Suppressor macrophage (primary cell): Measurements from ENCODE around the gene MARCHF2.
A peak's percentile ranks its signal among the peaks of the same experiment; 100 is the strongest.

Experiments used
- DNase-seq, 4 experiments: peaks; one replicate each; pipeline ENCODE4 v3.0.0-alpha.2; 2020 to 2022

Gene MARCHF2

DNA sequence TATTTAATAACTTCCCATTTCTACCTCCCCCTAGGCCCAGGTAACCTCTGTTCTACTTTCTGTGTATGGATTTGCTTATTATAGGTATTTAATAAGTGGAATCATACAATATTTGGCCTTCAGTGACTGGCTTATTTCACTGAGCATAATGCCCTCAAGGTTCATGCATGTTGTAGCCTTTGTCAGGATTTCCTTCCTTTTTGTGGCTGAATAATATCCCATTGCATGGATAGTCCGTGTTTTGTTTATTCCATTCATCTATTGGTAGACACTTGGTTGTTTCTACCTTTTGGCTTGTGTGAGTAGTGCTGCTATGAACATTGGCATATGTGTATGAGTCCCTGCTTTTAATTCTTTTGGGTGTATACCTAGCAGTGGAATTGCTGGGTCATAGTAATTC lies 41.1 kb downstream of the MARCHF2 start:
- no peak for DNase-seq

DNA sequence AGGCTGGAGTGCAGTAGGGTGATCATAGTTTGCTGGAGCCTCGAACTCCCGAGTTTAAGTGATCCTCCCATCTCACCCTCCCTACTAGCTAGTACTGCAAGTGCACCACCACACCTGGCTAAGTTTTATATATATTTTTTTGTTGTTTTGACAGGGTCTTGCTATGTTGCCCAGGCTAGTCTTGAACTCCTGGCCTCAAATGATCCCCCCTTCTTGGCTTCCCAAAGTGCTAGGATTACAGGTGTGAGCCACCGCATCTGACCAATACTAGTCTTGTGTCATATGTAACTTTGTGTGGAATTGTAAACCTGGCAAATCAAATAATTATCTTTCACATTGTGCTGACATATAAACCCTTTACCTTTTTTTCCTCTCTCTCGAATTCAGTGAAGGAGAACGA lies 41.9 kb downstream of the MARCHF2 start:
- no peak for DNase-seq

DNA sequence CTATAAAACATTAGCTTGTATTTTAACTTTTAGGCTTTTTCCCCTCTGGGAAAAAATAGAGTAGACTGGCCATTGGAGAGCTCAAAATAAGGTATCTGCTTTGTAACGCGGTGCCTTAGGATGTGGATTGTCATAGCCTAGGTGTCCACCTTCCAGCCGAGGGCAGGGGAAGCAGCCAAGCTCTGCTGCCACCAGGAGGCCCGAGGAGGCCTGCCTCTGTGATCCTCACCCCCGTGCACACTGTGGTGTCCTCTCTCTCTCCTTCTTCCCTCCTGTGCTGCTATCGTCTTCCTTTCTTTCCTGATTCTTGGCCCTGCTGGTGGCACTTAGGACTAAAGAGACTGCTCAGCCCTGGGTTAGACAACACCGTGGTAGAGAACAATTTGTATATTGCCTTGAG lies 43.0 kb downstream of the MARCHF2 start:
- no peak for DNase-seq

DNA sequence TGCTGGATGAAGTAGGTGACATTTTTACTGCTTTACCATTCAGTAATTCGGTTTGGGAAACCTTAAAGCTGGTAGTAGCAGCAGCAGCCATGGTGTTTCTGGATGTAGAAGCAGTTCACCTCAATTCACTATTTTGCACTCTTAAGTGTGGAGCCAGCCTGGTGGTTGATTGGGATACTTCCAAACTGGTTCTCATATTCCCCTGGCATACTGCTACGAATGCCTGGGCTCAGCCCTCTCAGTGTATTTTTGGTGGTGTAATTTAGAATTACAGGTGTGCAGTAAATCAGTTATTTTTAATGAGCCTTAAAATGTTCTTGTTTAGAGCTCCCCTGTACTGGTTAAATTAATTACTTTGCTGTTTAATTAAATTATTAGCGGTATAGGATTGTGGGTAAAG lies 44.1 kb downstream of the MARCHF2 start:
- DNase-seq: no peak

DNA sequence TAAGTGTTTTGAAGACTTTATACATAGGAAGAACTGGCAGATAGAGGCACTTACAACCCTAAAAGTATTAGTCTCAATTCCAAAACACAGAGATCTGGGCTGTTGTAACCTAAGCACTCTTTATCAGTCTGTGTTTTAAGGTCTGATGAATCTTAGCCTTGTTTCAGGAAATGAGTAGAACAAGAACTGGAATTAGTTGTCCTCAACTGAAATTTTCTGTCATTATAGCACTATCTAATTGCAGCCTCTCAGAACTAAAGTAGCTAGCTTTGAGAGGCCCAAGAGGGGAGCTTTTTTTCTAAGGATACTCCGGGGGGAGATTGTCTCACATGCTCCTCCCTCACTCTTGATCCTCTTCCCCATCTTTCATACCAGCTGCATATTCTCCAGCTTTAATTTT lies 44.7 kb downstream of the MARCHF2 start:
- no peak for DNase-seq

DNA sequence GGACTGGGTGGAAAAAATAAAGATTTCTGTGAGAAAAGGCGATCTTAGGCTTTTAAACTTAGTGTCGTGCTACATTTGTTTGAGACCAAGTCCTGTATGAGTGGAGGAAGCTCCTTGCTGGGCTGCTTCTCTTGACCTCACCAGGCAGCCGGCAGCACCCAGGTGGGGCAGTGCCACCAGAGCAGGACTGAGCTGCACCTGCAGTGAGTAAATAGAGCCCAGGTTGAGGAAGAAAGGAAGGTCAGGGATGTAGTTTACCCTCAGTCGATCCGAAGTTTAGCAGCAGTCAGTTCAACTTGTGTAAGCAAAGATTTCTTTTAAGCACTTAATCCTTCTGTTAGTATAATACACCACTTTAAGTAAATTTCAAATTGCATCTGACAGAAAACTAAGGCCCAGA lies 45.3 kb downstream of the MARCHF2 start:
- DNase-seq: no peak

DNA sequence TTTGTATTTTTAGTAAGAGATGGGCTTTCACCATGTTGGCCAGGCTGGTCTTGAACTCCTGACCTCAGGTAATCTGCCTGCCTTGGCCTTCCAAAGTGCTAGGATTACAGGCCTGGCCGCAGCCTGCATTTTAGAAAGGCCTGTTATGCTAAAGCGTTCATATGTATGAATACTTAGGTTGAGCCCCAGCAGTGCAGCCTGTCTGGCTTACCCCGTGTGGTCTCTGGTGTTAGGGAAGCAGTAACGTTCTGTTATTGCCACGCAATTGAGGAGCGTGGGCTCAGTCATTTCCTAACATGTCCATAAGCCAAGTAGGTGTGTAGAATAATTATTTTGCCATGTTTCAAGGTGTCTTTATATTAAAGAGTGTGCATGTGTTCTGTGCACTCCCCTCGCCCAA lies 46.0 kb downstream of the MARCHF2 start:
- no peak for DNase-seq

DNA sequence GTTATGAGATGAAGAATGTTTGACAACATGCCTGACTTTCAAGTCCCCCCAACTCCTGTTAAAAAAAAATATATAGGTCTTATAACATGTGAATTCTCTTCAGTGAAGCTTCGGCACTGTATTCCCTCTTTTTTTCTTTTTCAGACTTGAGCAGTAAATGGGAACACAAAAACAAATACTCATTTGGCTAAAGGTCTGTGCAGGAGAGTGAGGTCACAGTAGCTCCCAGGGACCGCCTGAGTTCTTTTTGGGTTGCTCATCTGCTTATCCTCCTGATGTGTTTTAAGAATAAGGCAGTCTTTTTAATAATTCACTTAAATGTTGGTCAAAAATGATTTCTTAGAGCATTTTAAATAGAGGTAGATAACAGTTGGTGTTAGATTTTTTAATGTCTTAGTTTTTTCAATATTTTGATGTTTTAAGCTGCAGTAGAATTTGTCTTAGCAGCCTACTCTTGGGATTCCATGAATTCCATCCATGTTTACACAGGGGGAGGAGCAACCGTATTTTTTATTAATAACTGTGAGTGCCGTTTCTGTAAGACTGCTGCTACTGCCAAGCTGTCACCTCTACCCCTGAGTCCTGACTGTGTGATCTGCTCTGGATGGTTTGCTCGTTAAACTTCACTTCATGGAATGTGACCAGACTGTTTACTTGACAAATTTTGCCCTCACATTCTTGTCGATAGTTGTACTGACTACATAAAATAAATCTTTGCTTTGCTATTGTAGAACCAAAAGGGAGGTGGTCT lies 46.6 kb downstream of the MARCHF2 start:
- no peak for DNase-seq

DNA sequence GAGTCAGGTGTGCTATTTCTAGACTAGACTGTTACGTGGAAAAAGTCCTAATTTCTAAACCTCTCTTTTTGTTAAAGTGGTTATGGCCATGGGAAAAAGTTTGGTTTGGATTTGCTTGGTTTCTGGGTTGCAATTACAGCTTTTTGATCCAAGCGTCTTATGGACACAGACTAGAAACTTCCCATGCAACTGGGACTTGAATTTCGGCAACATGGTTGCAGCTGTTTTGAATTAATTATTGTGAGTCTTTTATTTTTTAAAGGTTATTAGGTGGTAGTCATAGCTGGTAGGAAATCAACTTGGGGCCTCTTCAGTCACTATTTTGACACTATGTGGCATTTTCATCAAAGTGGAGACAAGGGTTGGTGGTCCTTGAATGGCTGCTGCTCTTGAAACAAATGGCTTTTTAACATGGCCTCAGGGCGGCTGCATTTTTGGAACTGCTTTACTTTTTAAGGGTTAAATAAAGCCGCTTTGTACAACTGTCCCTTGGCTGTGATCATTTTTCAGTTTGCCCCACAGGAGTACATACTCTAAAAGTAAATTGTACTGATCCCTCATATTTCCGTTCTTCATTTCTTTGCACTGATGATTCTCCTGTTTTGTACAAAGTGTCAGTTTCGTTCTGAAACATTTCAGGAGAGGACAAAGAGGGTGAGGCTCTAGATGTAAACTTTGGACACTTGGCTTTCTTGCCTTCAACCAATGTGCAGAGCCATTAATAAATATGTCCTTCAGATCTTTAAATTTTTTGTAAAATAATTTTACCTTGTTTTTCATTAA lies 47.6 kb downstream of the MARCHF2 start:
- DNase-seq: no peak

DNA sequence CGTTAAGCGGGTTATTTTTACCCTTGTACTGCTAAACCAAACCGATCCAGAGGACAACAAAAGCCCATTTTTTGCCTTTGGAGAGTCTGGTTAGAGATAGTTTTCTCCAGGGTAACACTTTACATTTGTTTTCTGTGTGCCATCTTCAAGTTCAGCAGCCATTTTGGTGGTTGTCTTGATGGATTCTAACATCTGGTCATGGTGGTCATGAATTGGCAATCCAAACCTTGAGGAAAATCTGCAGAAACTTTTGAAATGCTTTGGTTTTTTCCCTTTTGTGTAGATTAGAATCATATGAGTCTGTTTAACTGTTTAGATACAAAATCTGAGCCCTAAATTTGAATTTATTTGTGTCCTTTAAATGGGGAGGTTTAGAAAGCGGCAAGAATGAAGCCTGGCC lies 48.3 kb downstream of the MARCHF2 start:
- no peak for DNase-seq

DNA sequence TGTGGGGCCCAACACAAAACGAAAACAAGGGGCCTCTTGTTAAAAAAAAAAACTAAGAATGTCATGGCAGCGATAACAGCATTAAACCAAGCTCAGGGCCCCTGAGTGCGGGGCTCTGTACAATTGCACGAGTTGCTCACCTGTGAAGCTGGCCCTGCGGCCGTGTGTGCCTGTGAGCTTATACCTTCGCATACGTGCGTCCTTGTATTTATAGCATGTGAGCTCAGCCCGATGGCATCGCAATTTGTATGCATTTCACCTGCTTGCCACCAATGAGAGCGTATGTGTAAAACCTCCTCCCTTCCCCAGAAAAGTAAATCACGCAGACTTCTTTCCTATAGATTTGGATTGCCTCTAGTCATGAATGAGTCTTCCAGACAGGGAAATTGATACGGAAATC lies 48.8 kb downstream of the MARCHF2 start:
- no peak for DNase-seq

DNA sequence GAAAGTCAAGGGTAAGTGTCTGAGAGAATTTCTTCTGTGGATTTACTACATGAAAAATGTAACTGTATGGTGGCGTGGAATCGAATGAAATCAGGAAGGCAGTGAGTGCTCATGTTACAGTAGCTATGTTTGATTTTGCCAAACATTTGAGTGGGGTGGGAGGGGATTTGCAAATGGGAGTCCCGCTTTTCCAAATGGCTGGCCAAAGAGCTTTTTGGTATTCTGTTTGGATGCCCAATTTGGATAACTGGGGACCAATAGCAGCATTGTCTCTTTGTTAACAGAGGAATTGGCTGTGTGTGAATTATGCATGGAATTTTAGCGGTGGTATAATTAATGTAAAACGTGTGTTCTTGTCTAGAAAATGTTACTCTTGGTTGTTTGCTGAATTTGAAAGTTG lies 49.5 kb downstream of the MARCHF2 start:
- no peak for DNase-seq

DNA sequence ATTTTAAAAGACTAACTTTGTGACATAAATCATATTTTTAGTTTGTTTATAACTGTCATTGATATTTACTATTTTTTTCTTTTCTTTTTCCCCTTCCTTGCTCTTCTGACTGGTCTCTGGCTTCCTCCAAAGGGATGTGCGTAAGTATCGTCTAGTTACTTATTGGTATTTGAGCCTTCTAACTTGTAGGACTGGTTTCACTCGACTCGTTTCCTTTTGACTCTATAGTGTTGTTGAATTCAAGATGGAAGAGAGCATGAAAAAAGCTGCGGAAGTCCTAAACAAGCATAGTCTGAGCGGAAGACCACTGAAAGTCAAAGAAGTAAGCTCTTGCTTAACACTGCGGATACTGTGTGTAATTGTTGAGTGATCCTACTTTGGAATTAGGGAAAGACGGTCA lies 50.3 kb downstream of the MARCHF2 start:
- no peak for DNase-seq

DNA sequence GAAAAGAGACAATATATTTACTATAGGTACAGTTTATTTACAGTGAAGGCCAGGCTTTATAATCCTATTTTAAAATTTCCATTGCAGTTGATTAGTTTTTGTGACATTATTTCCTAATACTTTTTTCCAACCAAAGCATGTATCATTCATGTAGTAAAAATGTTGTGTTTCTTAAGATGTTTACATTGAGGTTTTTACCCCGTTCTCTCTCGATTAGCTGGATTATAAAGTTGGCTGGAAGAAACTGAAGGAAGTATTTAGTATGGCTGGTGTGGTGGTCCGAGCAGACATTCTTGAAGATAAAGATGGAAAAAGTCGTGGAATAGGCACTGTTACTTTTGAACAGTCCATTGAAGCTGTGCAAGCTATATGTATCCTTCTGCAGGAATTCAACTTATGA lies 52.9 kb downstream of the MARCHF2 start:
- DNase-seq: no peak

DNA sequence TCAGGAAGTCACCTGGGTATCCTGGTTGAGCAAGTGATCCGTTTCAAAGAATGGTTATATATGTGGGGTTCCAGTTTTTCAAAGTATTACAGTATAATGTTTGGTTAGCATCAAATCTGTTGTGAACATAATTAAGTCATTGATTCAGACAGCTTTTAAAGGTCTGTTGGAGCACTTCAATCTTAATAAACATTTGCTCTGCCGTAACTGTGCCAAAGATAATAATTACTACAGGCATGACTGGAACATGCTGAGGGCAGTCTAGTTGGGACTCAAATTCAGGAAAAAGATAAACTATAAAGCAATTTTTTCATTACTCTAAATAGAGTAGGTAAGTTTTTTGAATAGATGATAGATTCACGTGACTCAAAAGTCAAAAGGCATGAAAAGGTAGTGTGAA lies 55.0 kb downstream of the MARCHF2 start:
- DNase-seq: no peak

DNA sequence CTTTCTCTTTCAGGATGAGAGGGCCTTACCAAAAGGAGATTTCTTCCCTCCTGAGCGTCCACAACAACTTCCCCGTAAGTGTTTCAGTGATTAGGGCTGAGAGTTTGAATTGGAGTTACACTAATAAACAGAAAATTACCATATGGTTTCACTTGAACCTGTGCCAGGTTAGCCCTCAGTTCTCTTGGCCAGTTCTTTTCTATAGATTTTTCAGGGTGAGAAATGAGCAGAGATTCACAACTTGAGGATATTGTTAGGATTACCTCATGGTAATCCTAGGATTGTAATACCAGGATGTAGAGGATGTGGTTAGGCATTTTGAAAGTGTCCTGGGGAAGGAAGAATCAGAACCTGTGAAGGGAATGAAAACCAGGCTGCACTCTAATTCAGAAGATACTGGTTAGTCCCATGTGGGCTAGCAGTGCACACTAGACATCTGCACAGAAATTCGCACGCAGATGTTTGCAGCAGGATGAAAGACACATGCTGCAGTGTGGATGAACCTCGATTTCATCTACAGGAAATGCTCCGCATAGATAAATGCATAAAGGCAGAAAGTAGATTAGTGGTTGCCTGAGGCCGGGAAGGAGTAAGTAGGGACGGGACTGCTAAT lies 55.8 kb downstream of the MARCHF2 start:
- DNase-seq: no peak

DNA sequence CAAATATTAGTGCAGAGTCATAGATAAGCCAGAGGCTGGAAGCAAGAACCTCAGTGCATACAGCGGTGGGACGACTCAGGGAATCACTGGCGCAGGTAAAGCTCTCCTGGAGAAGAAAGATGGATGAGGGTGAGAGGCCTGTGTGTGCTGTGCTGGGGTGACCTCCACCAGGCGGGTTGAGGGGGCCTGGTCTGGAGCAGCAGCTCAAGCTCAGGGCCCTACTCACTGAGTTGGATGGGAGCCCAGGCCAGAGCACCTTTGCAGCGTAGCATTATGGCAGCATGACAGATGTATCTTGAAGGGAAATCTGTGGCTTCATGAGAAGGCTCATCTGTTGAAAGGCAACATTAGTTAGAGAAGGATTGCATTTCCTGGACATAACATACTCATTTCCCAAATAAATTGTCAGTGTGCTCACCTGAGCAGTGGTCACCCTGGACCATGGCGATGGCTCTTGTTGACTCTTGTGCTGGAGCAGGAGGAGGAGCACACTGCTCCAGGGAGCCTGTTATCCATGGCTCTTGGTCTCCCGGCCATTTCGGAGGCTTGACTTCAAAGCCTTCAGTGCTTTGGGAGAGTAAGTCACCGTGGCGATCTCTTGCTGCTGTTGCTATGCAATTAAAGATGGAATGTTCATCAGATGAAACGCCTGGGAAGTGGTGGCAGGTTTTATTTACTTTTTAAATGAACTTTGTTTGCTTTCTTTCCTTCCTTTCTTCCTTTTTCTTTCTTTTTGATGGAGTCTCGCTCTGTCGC lies 56.7 kb downstream of the MARCHF2 start:
- no peak for DNase-seq

DNA sequence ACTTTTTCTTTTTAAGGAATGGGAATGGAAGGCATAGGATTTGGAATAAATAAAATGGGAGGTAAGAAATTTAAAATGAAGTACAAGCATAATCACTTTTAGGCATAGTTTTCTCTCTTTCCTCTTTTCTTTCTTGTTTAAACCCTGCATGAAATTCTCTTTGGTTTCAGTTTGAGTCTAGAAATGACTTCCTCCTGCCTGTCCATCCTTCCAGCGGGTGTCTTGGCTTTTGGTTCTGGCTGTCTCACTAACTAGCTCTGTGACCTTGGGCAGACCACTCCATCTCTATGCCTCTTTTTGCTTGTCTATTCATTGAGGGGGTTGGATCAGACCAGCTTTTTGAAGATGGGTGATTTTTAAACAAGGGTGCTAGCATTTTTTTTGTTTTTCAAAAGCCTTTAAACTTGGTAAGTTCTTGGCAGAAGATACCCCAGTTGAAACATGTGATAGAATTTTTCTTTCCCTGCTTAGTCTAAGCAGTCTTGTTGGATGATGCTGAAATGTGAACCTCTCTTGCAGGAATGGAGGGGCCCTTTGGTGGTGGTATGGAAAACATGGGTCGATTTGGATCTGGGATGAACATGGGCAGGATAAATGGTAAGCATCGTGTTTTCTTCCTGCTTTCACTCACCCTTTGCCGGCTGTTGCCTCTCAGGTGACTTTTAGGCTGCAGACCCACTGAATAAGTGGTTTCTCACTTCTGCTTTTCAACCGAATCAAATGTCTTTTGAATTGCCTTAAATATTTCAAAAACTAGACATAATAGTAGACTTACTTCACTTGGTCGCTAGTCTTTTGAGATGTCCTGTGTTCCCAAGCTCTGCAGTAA lies 60.8 kb downstream of the MARCHF2 start:
- DNase-seq: peak in 3 of 4 experiments; percentile 51 to 68 (median 58)

DNA sequence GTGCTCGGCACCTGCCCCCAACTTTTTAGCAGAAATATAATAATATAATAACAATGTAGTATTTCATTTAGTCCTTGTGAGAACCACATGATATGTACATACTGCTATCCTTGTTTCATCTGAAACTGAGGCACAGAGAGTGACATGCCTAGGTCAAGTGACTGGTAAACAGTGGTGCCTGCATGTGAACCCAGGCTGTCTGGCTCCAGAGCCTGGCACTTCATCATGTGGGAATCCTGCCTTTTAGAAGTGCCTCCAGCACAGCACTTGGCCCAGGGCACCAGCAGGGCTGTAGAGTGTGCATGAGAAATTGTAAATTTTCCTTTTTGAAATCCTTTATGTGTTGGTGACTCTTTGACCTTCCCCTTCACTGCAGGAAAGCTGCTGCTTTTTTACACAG lies 61.9 kb downstream of the MARCHF2 start:
- no peak for DNase-seq

DNA sequence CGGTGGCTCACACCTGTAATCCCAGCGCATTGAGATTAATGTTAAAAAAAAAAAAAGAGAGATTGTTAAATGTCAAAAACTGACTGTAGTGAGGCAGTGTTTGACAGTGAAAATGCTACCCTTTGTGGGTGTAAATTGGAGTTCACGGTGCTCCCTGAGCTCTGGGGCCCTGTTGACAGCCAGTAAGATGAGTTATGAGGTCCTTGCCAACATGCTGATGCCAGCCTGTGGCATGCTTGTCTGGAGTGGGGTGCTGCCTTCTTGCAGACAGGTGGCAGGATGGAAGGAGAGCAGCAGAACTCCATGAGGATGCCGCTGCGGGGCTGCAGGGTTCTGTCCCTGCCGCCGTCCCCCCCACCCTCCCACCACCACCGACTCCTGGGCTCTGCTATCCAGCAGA lies 63.4 kb downstream of the MARCHF2 start:
- no peak for DNase-seq

DNA sequence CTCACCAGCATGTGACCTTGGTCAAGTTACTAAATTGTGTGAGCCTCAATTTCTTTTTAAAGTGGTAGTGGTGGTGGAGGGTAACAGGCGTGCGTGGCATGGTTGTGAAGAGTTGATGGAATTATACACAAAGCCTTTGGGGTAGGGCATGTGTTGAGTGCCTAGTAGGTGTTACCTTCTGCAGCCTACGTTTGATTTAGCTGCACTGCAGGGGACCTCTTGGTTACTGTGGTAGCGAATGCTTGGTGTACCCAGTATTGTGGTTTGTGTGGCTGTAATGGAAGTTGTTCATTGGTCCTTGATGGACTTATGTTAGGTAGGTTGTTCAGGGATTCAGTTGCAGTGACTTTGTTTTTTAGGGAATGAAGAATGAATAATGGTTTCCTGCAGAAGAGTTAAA lies 64.8 kb downstream of the MARCHF2 start:
- no peak for DNase-seq

DNA sequence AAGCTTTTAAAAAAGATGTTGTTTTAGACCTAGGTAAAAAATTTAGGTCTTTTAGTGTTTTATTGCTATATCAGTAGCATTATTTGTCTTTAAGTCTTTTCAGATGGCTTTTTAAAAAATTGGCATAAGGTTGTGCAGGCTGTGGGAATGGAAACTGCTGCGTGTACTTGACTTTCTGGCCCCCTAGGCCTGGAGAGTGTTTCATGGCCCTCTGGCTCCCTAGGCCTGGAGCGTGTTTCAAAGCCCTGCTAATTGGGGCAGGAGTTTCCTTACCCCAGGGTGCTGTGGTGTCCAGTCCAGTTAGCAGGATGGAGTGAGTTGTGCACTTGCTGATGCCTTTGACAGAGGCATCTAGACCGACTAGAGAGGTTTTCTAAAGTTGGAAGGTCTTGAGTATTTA lies 65.5 kb downstream of the MARCHF2 start:
- DNase-seq: no peak
